ENCODE results near the gene EBF3.

Gene EBF3

GRCh38 chr10:129868449-129869035 lies 95.5 kb downstream of the EBF3 start:
- no peak for TF ChIP-seq SIN3A (IDR thresholded peaks at IDR 0.05; ENCODE audit: borderline replicate concordance, insufficient read depth, low read length)
- no peak for TF ChIP-seq POLR2AphosphoS5 (IDR thresholded peaks at IDR 0.05; ENCODE audit: low read depth, low read length)
- TF ChIP-seq REST (IDR thresholded peaks at IDR 0.05; ENCODE audit: insufficient read depth in 1 of 2, low read depth in 2 of 2, low read length in 2 of 2) = no peak
- TF ChIP-seq TAF1 (IDR thresholded peaks at IDR 0.05; ENCODE audit: borderline replicate concordance, insufficient read depth, low read length) = no peak
- no peak for TF ChIP-seq FOXP2 (optimal IDR thresholded peaks at IDR 0.05; ENCODE audit: borderline replicate concordance, extremely low read depth, extremely low read length, insufficient read depth)

- no peak for TF ChIP-seq REST (IDR thresholded peaks at IDR 0.05; ENCODE audit: insufficient read depth in 1 of 2, low read depth in 2 of 2, low read length in 2 of 2)
- TF ChIP-seq POLR2AphosphoS5 (IDR thresholded peaks at IDR 0.05; ENCODE audit: low read depth, low read length) = no peak
- no peak for TF ChIP-seq SIN3A (IDR thresholded peaks at IDR 0.05; ENCODE audit: borderline replicate concordance, insufficient read depth, low read length)
- no peak for TF ChIP-seq FOXP2 (optimal IDR thresholded peaks at IDR 0.05; ENCODE audit: borderline replicate concordance, extremely low read depth, extremely low read length, insufficient read depth)
- no peak for TF ChIP-seq TAF1 (IDR thresholded peaks at IDR 0.05; ENCODE audit: borderline replicate concordance, insufficient read depth, low read length)
These were observed 96.4 kb downstream of the EBF3 start for GRCh38 chr10:129867631-129868179.

GRCh38 chr10:129866894-129867293 lies 97.2 kb downstream of the EBF3 start:
- TF ChIP-seq POLR2AphosphoS5 (IDR thresholded peaks at IDR 0.05; ENCODE audit: low read depth, low read length) = no peak
- no peak for TF ChIP-seq REST (IDR thresholded peaks at IDR 0.05; ENCODE audit: insufficient read depth in 1 of 2, low read depth in 2 of 2, low read length in 2 of 2)
- no peak for TF ChIP-seq SIN3A (IDR thresholded peaks at IDR 0.05; ENCODE audit: borderline replicate concordance, insufficient read depth, low read length)
- TF ChIP-seq FOXP2 (optimal IDR thresholded peaks at IDR 0.05; ENCODE audit: borderline replicate concordance, extremely low read depth, extremely low read length, insufficient read depth) = no peak
- TF ChIP-seq TAF1 (IDR thresholded peaks at IDR 0.05; ENCODE audit: borderline replicate concordance, insufficient read depth, low read length) = no peak

- TF ChIP-seq TAF1 (IDR thresholded peaks at IDR 0.05; ENCODE audit: borderline replicate concordance, insufficient read depth, low read length) (no peak), POLR2AphosphoS5 (IDR thresholded peaks at IDR 0.05; ENCODE audit: low read depth, low read length) (no peak), FOXP2 (optimal IDR thresholded peaks at IDR 0.05; ENCODE audit: borderline replicate concordance, extremely low read depth, extremely low read length, insufficient read depth) (no peak), SIN3A (IDR thresholded peaks at IDR 0.05; ENCODE audit: borderline replicate concordance, insufficient read depth, low read length) (no peak), REST (IDR thresholded peaks at IDR 0.05; ENCODE audit: insufficient read depth in 1 of 2, low read depth in 2 of 2, low read length in 2 of 2) (no peak)
These were observed 98.1 kb downstream of the EBF3 start for GRCh38 chr10:129865960-129866359.

All from PFSK-1 (cell line).